Bronchial epithelial cell (primary cell): ENCODE results near the gene NUB1. TPM values are rescaled to one million over a fixed set of nuclear protein-coding genes. Genes with fewer than 3 reads are reported as not detected.

Source experiments
- DNase-seq: peaks from one replicate; pipeline ENCODE4 v3.0.0-alpha.2; 2010; ENCODE audit warnings: low read depth
- FAIRE-seq: peaks from 2 replicates; lab custom pipeline; 2011; peaks lifted over from hg19 to GRCh38; lab: Jason Lieb, UNC
- H3K27me3 ChIP-seq: 2 replicates; pipeline ENCODE4 v1.5.1; 2011; ENCODE audit warnings: low read length; ENCODE audit not compliant: control insufficient read depth, insufficient read depth
- H3K36me3 ChIP-seq: 2 replicates; pipeline ENCODE4 v1.5.1; 2011; ENCODE audit warnings: low read length; ENCODE audit not compliant: control insufficient read depth, insufficient read depth
- H3K4me3 ChIP-seq: 2 replicates; pipeline ENCODE4 v1.5.1; 2011; ENCODE audit warnings: mild to moderate bottlenecking, low read depth, low read length, control low read depth
- CTCF ChIP-seq: IDR thresholded peaks from 2 replicates; pipeline ENCODE4 v1.5.1; 2011; ENCODE audit warnings: mild to moderate bottlenecking, moderate library complexity, low read length, control low read depth, inconsistent platforms; ENCODE audit not compliant: insufficient read depth, severe bottlenecking
- total RNA-seq: library from RNA; depleted of rRNA; stranded (reverse); fragments of >200 nt; gene quantifications from 2 replicates; pipeline ENCODE4 v1.2.1, GENCODE V29; 2014

The NUB1 gene
- total RNA-seq, 1 donor from 2014 or later, result 34.0 TPM

DNA sequence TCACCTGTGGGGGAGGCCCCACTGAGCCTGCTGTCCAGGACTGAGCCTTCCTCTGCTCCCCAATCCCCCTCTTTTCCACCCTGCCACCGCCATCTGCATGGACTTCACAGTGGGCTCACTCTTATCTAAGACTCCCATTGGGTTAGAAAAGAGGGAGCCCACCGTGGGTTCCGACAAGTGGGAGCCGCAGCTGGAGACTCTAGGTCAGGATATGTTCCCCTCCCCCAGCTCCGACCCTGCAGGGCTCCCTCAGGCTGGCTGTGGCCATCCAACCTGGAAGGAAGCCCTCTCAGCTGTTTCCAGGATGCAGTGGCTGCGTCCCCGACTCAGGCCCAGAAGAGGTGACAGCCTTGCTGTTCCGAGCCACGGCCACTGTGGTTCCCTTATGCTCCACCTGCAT lies 63.4 kb downstream of the NUB1 start:
- no peak for FAIRE-seq
- H3K27me3 ChIP-seq, result peaks cover 11% of the 10 kb centered on the region
- no peak overlapping the region for H3K4me3 ChIP-seq
- H3K36me3 ChIP-seq, result no peaks in the 10 kb centered on the region
- no peak for TF ChIP-seq CTCF
- DNase-seq, result no peak

DNA sequence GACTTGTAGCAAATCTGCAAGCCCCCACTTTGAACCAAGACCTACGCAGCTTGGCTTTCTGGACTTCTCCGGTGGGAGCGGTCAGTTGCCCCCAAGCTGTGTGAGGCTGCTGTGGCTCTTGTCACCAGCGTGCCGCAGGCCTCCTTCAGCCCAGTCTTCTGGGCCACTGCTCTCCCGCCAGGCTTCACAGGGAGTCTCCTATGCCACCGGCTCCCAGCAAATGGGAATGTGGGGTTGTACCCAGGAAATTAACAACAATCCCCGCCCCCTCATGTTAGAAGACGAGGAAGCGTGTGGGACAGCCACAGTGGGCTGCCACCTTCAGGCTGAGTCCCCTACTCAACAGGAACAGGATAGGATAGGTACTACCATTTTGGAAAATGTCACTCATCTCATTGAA lies 64.0 kb downstream of the NUB1 start:
- Histone ChIP-seq H3K4me3 (no peak overlapping the region), H3K36me3 (no peaks in the 10 kb centered on the region), H3K27me3 (peaks cover 16% of the 10 kb centered on the region)
- no peak for TF ChIP-seq CTCF
- DNase-seq (no peak), FAIRE-seq (no peak)

DNA sequence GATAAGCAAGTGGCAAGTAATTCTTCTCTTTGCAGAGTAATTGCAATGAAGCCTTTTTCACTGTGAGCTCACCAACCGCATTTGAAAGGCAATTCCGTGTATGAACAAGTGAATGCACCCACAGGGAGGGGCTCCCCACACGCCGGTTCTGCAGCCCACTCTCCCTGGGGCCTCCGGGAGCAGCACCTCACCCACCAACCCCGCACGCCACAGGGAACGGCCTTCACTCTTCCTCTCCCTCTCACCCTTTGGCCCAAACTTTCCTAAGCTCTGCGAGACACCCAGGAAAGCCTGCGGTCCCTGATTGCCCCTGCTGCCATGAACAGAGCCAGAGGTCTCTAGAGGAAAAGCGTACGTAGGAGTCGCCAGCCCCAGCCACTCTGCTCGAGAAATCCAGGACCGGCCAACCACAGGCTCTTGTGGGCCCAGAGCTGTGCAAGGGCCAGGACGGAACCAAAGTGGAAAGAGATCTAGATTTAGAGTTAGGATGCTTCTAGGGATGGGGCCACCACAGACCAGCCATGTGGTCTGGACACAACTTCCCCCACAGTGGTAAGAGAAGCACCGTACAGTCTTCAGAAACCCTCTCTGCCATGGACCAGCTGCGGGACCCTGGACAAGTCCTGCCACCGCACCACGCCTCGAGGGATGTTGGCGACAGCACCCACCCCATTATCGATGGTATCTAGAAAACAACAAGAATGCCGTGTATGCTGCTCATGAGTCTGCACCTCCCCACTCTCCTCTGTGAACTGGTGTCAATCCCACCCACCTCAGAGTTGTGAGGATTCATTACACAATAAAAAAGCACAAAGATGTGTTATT lies 64.7 kb downstream of the NUB1 start:
- DNase-seq (no peak), FAIRE-seq (no peak)
- H3K36me3 ChIP-seq, result no peaks in the 10 kb centered on the region
- H3K27me3 ChIP-seq, result peaks cover 23% of the 10 kb centered on the region
- no peak overlapping the region for H3K4me3 ChIP-seq
- TF ChIP-seq CTCF, result no peak

GRCh38 chr7:151406886-151407583 lies 65.4 kb downstream of the NUB1 start:
- no peak for DNase-seq
- Histone ChIP-seq H3K4me3 (no peak overlapping the region), H3K36me3 (no peaks in the 10 kb centered on the region), H3K27me3 (peaks cover 28% of the 10 kb centered on the region)
- FAIRE-seq, result no peak
- TF ChIP-seq CTCF, result no peak

DNA sequence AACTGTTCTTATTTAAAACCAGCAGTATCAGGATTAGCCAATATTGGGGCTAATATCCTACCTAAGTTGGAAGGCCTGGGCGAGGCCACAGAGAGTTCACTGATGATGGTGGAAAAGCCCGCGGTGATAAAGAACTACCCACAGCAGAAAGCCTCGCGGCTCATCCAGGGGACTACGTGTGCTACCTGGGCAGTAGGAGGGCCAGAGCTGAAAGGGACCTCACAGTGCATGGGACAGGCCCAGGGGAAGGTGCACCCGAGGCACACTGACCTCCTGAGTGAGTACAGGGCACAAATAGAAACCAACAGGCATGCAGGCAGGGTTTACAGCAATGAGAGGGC lies 66.9 kb downstream of the NUB1 start:
- no peak for FAIRE-seq
- no peak for DNase-seq

More for the DNA sequence above, 66.9 kb downstream of the NUB1 start:
- H3K4me3 ChIP-seq, result no peak overlapping the region
- peaks cover 32% of the 10 kb centered on the region for H3K27me3 ChIP-seq
- no peak for TF ChIP-seq CTCF
- no peaks in the 10 kb centered on the region for H3K36me3 ChIP-seq
